Fibroblast of lung (primary cell): Measurements from ENCODE around the gene PSRC1.

ENCODE experiments used
- CTCF ChIP-seq, 2 donors: IDR thresholded peaks in 1 of 2; conservative IDR thresholded peaks in 1 of 2; 1 replicate in 1 of 2; 2 replicates in 1 of 2; pipeline ENCODE4 v1.5.1; 2011 to 2012; ENCODE audit warnings: low read length in 2 of 2, control low read depth in 1 of 2, inconsistent platforms in 1 of 2, low read depth in 1 of 2, mild to moderate bottlenecking in 1 of 2
- EZH2 ChIP-seq: IDR thresholded peaks from 2 replicates; pipeline ENCODE4 v1.5.1; 2012; ENCODE audit warnings: low read length, control low read depth, mild to moderate bottlenecking; ENCODE audit errors: missing control alignments

DNA sequence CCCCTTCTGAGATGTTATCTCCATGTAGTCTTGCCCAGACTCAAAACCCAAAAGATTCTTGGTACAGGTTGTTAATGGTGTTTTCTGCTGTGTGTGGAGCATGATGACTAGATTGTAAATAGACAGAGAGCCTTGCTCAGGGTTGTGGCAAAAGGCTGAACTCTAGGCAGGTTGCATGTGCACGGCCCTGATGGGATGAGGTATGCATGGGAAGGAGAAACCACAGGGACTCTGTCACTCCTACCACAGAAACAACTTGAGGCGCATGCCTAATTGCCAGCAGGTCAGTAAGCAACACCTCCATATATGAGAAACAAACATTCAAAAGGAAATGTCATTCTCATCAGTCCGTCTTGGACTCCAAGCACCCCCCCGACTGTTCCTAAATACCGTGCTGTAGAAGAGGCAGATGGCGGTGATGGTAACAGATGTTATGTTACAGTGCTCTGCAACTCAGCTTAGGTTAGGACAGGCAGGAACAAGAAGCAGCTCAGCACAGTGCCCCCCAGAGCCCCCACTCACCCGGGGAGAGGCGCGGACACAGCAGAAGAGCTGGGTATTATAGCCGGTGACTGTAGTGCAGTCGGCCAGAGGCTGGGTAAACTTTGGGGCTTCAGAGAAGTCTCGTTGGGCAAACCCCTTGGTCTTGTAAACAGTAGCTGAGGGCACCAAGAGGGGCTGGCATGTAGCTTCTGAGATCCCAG, 12.9 kb upstream of the PSRC1 start:
- TF ChIP-seq CTCF (conservative IDR thresholded peaks at IDR 0.05 in 1 of 2, IDR thresholded peaks at IDR 0.05 in 1 of 2; ENCODE audit: low read depth in 1 of 2, low read length in 2 of 2) (no peak), EZH2 (no peak)
